ENCODE data around the gene PTP4A2. TPM values are rescaled to one million over a fixed set of nuclear protein-coding genes. Genes with fewer than 3 reads are reported as not detected.

PTP4A2 gene
- total RNA-seq, 4 donors from 2014 or later, result 127 to 184 (median 159) TPM

GRCh38 chr1:31872658-31873636 lies 65.2 kb downstream of the PTP4A2 start:
- no peaks in the 10 kb centered on the region for H3K36me3 ChIP-seq
- H3K4me1 ChIP-seq, result no peaks in the 10 kb centered on the region
- 80 to 82% methylated on average over 7 of the region's 7 CpGs for WGBS, 2 donors
- H3K27me3 ChIP-seq, result peaks cover 0 to 6% of the 10 kb centered on the region in 2 donors
- DNase-seq (ENCODE audit: low spot score in 2 of 2), result no peak
- TF ChIP-seq POLR2A (IDR thresholded peaks at IDR 0.05) (no peak), CTCF (IDR thresholded peaks at IDR 0.05) (no peak), EP300 (IDR thresholded peaks at IDR 0.05) (no peak)
- no peak overlapping the region for H3K4me3 ChIP-seq
- H3K27ac ChIP-seq, result no peak overlapping the region
- H3K9me3 ChIP-seq, result peaks cover 0 to 8% (median 0%) of the 10 kb centered on the region in 4 donors

- Histone ChIP-seq H3K4me3 (no peak overlapping the region), H3K36me3 (no peaks in the 10 kb centered on the region), H3K4me1 (no peaks in the 10 kb centered on the region), H3K9me3 (peaks cover 0 to 8% (median 0%) of the 10 kb centered on the region in 4 donors), H3K27ac (no peak overlapping the region), H3K27me3 (peaks cover 0 to 6% of the 10 kb centered on the region in 2 donors)
- no peak for DNase-seq (ENCODE audit: low spot score in 2 of 2)
- 70 to 85% methylated on average over 3 of the region's 3 CpGs for WGBS, 2 donors
- TF ChIP-seq CTCF (IDR thresholded peaks at IDR 0.05) (no peak), POLR2A (IDR thresholded peaks at IDR 0.05) (no peak), EP300 (IDR thresholded peaks at IDR 0.05) (no peak)
These were observed 66.5 kb downstream of the PTP4A2 start for GRCh38 chr1:31871703-31872102.

GRCh38 chr1:31870086-31870736 lies 68.0 kb downstream of the PTP4A2 start:
- no peak for TF ChIP-seq CTCF (IDR thresholded peaks at IDR 0.05)
- no peak for DNase-seq (ENCODE audit: low spot score in 2 of 2)
- Histone ChIP-seq H3K9me3 (peaks cover 0 to 8% (median 0%) of the 10 kb centered on the region in 4 donors), H3K36me3 (no peaks in the 10 kb centered on the region), H3K27me3 (peaks cover 0 to 6% of the 10 kb centered on the region in 2 donors), H3K27ac (no peak overlapping the region), H3K4me3 (no peak overlapping the region), H3K4me1 (no peaks in the 10 kb centered on the region)
- 80 to 85% methylated on average over 7 of the region's 7 CpGs for WGBS, 2 donors

GRCh38 chr1:31869449-31869848 lies 68.7 kb downstream of the PTP4A2 start:
- H3K27ac ChIP-seq, result no peak overlapping the region
- peaks cover 0 to 6% of the 10 kb centered on the region in 2 donors for H3K27me3 ChIP-seq
- no peaks in the 10 kb centered on the region for H3K4me1 ChIP-seq
- TF ChIP-seq EP300 (IDR thresholded peaks at IDR 0.05) (no peak), CTCF (IDR thresholded peaks at IDR 0.05) (no peak), POLR2A (IDR thresholded peaks at IDR 0.05) (no peak)
- no peaks in the 10 kb centered on the region for H3K36me3 ChIP-seq
- peaks cover 0 to 8% (median 0%) of the 10 kb centered on the region in 4 donors for H3K9me3 ChIP-seq
- 63 to 72% methylated on average over 3 of the region's 3 CpGs for WGBS, 2 donors
- no peak overlapping the region for H3K4me3 ChIP-seq
- no peak for DNase-seq (ENCODE audit: low spot score in 2 of 2)

- peaks cover 0 to 8% (median 0%) of the 10 kb centered on the region in 4 donors for H3K9me3 ChIP-seq
- peaks cover 0 to 6% of the 10 kb centered on the region in 2 donors for H3K27me3 ChIP-seq
- no peak for TF ChIP-seq POLR2A (IDR thresholded peaks at IDR 0.05)
- no peak for TF ChIP-seq EP300 (IDR thresholded peaks at IDR 0.05)
- TF ChIP-seq CTCF (IDR thresholded peaks at IDR 0.05), result no peak
- H3K27ac ChIP-seq, result no peak overlapping the region
- no peaks in the 10 kb centered on the region for H3K4me1 ChIP-seq
- no peak for DNase-seq (ENCODE audit: low spot score in 2 of 2)
- H3K36me3 ChIP-seq, result no peaks in the 10 kb centered on the region
- no peak overlapping the region for H3K4me3 ChIP-seq
- WGBS, 2 donors, result 69 to 72% methylated on average over 3 of the region's 3 CpGs
These were observed 69.3 kb downstream of the PTP4A2 start for GRCh38 chr1:31868862-31869261.

Measured in tibial nerve (tissue), 4 donors.